Neural cell (in vitro differentiated cells): ENCODE data around the gene SAP30BP.

Experiments used
- EP300 ChIP-seq: fragments of 450-650 bp; conservative IDR thresholded peaks from 2 replicates; pipeline ENCODE4 v1.6.1; 2014; ENCODE audit warnings: antibody characterized with exemption, mild to moderate bottlenecking, moderate library complexity; ENCODE audit not compliant: poor library complexity, severe bottlenecking
- EZH2 ChIP-seq: fragments of 200-600, 300-800 bp; shearing (Covaris generic), sonication (generic); IDR thresholded peaks from 2 replicates; pipeline ENCODE4 v1.6.1; 2014; ENCODE audit warnings: antibody characterized with exemption, low read length, borderline replicate concordance, mild to moderate bottlenecking; ENCODE audit not compliant: insufficient read depth, poor library complexity, severe bottlenecking
- MXI1 ChIP-seq: fragments of 450-650 bp; conservative IDR thresholded peaks from 2 replicates; pipeline ENCODE4 v1.6.1; 2014; ENCODE audit warnings: antibody characterized with exemption, mild to moderate bottlenecking; ENCODE audit not compliant: poor library complexity, severe bottlenecking
- POLR2AphosphoS5 ChIP-seq: IDR thresholded peaks from 2 replicates; pipeline ENCODE4 v1.6.1; 2012
- RAD21 ChIP-seq: fragments of 450-650 bp; conservative IDR thresholded peaks from 2 replicates; pipeline ENCODE4 v1.6.1; 2014; ENCODE audit warnings: antibody characterized with exemption, mild to moderate bottlenecking, moderate library complexity
- SMC3 ChIP-seq: fragments of 450-650 bp; conservative IDR thresholded peaks from 2 replicates; pipeline ENCODE4 v1.6.1; 2014; ENCODE audit warnings: antibody characterized with exemption, mild to moderate bottlenecking, moderate library complexity; ENCODE audit not compliant: poor library complexity
- TAF1 ChIP-seq: IDR thresholded peaks from 2 replicates; pipeline ENCODE4 v1.6.1; 2012; ENCODE audit warnings: low read depth
- TF ChIP-seq, protein P1 (sequence below): fragments of 450-650 bp; IDR thresholded peaks from 2 replicates; pipeline ENCODE4 v1.5.1; 2014; ENCODE audit warnings: antibody characterized with exemption, mild to moderate bottlenecking, moderate library complexity; ENCODE audit not compliant: poor library complexity, severe bottlenecking
- TF ChIP-seq, protein P2 (sequence below): IDR thresholded peaks from 2 replicates; pipeline ENCODE4 v1.6.1; 2012; ENCODE audit warnings: borderline replicate concordance

DNA sequence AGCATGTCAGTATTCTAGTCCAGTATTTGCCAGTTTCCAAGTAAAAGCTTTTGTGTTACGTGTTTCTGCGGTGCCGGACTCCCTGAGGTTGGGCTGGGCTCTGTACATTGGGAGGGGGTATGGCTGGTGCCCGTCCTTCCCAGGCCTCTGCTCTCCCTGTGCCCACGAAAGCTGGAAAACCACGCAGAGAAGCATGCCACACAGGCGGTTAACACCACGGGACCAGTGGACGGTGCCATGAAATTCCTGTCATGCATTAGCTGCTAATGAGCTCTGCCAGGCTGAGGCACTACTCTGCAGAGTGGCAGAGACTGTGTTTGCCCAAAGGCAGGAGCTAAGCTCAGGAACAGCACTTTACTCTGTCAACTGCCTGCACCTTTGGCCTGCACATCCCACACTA is 25.8 kb upstream of the SAP30BP start:
- TF ChIP-seq EZH2: no peak
- TF ChIP-seq, protein P1, sequence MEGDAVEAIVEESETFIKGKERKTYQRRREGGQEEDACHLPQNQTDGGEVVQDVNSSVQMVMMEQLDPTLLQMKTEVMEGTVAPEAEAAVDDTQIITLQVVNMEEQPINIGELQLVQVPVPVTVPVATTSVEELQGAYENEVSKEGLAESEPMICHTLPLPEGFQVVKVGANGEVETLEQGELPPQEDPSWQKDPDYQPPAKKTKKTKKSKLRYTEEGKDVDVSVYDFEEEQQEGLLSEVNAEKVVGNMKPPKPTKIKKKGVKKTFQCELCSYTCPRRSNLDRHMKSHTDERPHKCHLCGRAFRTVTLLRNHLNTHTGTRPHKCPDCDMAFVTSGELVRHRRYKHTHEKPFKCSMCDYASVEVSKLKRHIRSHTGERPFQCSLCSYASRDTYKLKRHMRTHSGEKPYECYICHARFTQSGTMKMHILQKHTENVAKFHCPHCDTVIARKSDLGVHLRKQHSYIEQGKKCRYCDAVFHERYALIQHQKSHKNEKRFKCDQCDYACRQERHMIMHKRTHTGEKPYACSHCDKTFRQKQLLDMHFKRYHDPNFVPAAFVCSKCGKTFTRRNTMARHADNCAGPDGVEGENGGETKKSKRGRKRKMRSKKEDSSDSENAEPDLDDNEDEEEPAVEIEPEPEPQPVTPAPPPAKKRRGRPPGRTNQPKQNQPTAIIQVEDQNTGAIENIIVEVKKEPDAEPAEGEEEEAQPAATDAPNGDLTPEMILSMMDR: no peak
- no peak for TF ChIP-seq SMC3
- TF ChIP-seq RAD21: no peak
- TF ChIP-seq POLR2AphosphoS5: no peak
- TF ChIP-seq, protein P2, sequence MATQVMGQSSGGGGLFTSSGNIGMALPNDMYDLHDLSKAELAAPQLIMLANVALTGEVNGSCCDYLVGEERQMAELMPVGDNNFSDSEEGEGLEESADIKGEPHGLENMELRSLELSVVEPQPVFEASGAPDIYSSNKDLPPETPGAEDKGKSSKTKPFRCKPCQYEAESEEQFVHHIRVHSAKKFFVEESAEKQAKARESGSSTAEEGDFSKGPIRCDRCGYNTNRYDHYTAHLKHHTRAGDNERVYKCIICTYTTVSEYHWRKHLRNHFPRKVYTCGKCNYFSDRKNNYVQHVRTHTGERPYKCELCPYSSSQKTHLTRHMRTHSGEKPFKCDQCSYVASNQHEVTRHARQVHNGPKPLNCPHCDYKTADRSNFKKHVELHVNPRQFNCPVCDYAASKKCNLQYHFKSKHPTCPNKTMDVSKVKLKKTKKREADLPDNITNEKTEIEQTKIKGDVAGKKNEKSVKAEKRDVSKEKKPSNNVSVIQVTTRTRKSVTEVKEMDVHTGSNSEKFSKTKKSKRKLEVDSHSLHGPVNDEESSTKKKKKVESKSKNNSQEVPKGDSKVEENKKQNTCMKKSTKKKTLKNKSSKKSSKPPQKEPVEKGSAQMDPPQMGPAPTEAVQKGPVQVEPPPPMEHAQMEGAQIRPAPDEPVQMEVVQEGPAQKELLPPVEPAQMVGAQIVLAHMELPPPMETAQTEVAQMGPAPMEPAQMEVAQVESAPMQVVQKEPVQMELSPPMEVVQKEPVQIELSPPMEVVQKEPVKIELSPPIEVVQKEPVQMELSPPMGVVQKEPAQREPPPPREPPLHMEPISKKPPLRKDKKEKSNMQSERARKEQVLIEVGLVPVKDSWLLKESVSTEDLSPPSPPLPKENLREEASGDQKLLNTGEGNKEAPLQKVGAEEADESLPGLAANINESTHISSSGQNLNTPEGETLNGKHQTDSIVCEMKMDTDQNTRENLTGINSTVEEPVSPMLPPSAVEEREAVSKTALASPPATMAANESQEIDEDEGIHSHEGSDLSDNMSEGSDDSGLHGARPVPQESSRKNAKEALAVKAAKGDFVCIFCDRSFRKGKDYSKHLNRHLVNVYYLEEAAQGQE: no peak
- TF ChIP-seq TAF1: no peak
- TF ChIP-seq EP300: no peak
- no peak for TF ChIP-seq MXI1
